A673 (cell line): Measurements from ENCODE around the gene PRR5.

Experiments used
- CTCF ChIP-seq: fragments of 300-800, 200-600 bp; sonication (generic); conservative IDR thresholded peaks from 2 replicates; pipeline ENCODE4 v1.5.1; 2017; ENCODE audit warnings: low read depth, mild to moderate bottlenecking, antibody characterized with exemption, low read length, moderate library complexity, mixed read lengths
- EZH2 ChIP-seq: fragments of 200-600 bp; sonication (generic); IDR thresholded peaks from 2 replicates; pipeline ENCODE4 v1.6.1; 2017; ENCODE audit warnings: borderline replicate concordance, low read depth, mild to moderate bottlenecking, mixed read lengths, antibody characterized with exemption, low read length; ENCODE audit not compliant: poor library complexity, severe bottlenecking

GRCh38 chr22:44780876-44781449 lies 79.0 kb downstream of the PRR5 start:
- TF ChIP-seq CTCF (no peak), EZH2 (no peak)
